ENCODE results near the gene DHRS12.
"Not testable (repeated sequence)": the region's sequence is repeated elsewhere in the genome, so short reads cannot be mapped to it uniquely, and the experiment has no call there.

The DHRS12 gene

DNA sequence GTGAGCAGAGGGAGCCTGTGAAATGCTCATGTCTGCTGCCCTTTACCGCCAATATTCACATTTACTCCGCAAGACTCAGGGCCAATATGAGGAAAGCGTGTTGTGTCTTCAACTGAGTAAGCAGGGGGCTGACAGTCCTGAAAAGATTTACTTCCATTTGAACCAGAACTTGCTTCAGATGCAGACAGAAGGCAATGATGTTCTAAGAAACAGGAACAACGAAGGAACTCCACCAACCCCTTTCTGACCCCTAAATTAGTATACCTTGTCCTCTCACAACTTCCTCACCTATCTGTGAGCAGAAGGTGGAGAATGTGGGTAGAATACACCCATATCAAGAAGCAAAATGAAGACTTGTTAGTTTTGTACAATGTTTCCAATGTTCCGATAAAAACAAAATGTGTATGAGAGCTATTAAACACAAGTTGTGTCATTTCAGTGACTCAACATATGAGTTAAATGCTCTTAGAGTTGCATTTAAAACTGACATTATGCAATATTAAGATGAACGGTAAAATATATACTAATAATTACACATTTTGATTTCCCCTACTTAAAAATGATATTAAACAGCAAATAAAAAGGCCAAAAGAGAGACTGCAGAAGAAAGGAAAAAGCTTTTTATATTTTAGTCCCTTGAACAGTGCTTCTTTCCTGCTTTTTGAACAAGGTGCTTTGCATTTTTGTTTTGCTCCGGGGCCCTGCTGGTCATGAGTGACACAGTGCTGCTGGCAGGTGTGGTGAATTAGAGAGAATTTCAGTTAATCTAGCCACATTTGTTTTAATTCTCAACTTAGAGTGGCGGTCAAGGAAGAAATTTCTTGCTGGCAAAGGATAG lies 25.0 kb upstream of the DHRS12 start:
- no peak overlapping the region for H3K27ac ChIP-seq
- DNase-seq (ENCODE audit: low read depth, low spot score) = no peak

DNA sequence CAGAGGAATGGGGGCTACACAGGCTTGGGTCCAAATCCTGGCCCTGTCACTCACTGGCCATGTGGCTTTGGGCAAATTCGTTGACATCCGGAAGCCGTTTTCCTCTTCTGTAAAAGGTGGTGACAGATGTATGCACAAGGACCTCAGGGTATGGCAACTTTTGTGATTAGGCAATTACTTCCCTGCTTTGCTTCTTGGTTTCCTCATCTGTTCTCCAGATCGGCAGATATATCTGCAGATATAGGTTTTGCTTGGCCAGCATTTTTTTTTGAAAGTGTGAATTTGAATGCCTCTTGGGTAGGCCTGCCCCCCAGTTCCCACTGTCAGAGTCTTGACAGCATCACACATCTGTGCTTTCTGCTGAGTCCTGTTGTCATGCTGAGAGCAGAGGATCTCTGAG lies 23.3 kb upstream of the DHRS12 start:
- no peak for DNase-seq (ENCODE audit: low read depth, low spot score)

DNA sequence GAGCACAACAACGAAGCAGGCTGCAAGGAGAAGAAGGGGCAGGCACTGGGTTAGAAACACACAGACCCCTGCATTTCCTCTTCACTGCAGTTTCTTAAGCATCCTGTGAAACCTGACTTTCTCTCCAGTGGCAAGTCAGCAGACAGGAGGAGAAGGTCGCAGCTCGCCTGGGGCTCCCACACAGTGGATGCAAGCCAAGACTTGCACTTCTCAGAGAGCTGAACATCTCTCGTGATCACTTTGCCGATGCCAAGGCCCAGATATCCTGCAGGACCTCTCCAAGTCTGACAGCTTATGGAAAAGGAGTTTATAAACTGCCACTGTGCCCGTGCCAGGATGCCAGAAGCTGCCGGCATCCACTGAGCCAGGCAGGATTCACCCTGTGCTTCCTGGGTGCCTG lies 22.6 kb upstream of the DHRS12 start:
- DNase-seq (ENCODE audit: low read depth, low spot score) = no peak
- H3K27ac ChIP-seq = no peak overlapping the region

More for the DNA sequence above, 23.3 kb upstream of the DHRS12 start:
- no peak overlapping the region for H3K27ac ChIP-seq

DNA sequence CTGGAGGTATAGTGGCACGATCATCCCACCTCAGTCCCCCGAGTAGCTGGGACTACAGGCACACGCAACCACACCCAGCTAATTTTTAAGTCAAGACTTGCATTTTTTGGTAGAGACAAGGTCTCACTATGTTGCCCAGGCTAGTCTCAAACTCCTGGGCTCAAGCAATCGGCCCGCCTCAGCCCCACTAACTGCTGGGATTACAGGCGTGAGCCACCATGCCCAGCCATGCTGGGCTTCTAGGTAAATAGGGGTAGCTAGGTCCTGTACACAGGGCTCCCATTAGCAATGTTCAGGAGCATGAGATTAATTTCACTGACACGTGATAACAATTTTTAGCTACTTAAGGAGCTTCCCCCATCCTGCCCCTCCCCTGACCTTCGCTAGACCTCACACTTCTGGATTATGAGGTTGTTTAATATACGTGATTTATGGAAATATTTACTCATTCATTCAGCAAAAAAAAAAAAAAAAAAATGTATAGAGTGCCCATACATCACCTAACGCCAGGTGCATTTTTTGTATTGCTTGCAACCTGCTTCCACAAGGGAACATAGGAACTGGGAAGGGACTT lies 21.8 kb upstream of the DHRS12 start:
- H3K27ac ChIP-seq = no peak overlapping the region
- no peak for DNase-seq (ENCODE audit: low read depth, low spot score)

DNA sequence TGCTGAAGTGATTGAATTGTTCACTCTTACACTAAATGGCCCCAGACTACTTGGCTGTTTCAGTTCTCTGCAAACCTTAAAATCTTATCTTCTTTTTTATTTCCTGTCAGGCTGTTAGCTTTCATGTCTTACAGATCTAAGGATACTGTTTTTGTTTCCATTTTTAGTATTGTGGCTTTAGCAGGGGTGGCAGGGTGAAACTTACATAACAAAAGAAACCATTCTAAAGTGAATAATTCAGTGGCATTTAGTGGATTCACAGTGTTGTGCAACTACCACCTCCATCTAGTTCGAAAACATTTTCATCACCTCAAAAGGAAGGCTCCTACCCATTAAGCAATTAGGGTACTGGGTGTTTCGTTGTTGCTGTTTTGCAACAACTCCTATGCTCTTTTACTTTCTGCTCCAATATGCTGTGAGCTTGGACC lies 21.2 kb upstream of the DHRS12 start:
- DNase-seq (ENCODE audit: low read depth, low spot score) = no peak
- H3K27ac ChIP-seq = no peak overlapping the region

DNA sequence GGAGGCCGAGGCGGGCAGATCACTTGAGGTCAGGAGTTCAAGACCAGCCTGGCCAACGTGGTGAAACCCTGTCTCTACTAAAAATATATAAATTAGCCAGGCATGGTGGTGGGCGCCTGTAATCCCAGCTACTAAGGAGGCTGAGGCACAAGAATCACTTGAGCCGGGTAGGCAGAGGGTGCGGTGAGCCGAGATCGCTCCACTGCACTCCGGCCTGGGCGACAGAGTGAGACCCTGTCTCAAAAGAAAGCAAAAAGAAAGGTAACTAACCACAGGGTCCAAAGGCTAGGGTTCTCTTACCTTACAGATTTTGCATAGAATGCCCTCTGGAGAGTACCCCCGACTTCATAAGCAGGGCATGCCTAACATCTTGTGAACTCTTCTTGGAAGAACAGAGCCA lies 20.7 kb upstream of the DHRS12 start:
- not testable (repeated sequence) for DNase-seq (ENCODE audit: low read depth, low spot score); H3K27ac ChIP-seq

DNA sequence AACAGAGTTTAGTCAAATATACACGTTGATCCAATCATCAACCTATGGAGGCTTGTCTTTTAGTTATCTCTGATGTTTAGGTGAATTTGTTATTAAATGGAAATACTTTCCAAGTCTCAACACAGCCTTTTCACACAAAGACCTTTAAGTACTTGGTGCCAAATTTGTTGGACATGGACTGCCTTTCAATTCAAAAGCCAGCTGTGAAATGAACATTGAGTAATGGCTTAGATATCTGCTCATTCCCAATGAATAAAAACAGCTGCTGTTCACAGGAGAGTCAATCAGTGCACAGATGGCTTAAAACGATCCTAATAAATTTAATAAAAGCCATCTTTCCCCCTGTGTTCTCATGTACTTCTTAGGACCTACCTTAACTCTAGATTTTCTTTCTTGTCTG lies 19.9 kb upstream of the DHRS12 start:
- no peak for DNase-seq (ENCODE audit: low read depth, low spot score)
- H3K27ac ChIP-seq = no peak overlapping the region

DNA sequence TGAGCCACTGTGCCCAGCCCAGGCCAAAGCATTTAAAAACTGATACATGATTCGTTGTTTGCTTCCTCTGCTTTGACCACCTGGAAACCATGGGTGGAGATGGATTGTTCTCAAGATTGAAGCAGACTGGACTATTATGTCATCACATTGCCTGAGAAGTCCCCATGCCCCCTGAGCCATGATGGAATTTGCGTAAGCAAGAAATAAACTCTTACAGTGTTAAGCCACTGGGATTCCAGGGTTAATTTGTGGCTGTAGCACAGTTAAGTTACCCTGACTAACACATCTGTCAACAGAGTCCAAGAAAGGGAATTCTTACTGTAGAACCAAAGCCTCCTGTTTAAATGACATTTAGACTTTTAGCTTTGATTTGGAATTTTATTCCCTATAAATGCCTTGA lies 19.4 kb upstream of the DHRS12 start:
- no peak for DNase-seq (ENCODE audit: low read depth, low spot score)

DNA sequence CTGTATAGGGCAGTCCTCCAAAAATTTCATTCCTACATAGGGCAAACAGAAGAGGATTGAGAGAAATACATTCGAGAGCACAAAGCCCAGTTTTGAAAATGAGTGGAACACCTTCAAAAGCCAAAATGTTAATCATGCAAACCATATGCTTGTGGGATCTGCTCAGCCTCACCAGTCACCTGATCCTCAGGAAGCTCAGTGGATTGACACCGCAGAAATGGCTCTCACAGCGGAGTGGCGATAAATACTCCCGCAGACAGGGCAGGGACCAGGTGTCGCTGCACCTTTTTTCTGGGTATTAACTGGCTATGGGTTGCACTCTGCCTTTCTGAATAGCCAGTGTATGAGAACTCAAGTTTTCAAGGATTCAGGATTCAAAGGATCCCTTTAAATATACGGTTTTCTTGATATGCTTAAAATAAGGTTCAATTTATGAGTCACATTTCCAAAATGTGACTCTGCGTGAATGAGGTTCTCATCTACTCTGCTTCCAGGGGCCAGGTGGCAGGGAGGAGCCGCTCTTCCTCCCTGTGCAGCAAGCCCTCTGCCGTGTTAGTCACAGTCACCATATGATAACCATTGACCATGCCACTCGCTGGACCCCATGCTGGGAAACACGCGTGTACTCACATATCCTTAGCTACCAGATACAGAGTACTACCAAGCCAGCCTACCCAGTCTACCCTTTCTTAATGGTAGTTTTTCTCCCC lies 18.3 kb upstream of the DHRS12 start:
- H3K27ac ChIP-seq = no peak overlapping the region
- DNase-seq (ENCODE audit: low read depth, low spot score) = no peak

More for the DNA sequence above, 19.4 kb upstream of the DHRS12 start:
- no peak overlapping the region for H3K27ac ChIP-seq

DNA sequence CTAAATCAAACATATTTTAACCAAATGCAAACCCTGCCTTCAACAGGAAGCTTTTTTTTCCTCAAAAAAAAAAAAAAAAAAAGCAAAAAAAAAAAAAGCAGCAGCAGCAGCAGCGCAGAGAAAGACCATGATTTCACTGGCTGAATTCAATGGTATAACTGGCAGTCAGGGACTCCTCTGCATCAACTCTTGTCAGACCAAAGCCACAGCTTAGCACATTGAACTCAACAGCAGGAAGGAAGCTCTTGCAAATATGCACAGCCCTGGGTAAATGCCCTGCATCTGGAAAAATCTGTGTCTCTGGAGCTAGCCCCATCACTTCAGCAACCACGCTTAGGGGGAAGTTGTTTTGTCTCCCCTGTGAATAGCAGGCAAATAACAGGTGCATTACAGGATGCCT lies 17.6 kb upstream of the DHRS12 start:
- no peak overlapping the region for H3K27ac ChIP-seq
- no peak for DNase-seq (ENCODE audit: low read depth, low spot score)

DNA sequence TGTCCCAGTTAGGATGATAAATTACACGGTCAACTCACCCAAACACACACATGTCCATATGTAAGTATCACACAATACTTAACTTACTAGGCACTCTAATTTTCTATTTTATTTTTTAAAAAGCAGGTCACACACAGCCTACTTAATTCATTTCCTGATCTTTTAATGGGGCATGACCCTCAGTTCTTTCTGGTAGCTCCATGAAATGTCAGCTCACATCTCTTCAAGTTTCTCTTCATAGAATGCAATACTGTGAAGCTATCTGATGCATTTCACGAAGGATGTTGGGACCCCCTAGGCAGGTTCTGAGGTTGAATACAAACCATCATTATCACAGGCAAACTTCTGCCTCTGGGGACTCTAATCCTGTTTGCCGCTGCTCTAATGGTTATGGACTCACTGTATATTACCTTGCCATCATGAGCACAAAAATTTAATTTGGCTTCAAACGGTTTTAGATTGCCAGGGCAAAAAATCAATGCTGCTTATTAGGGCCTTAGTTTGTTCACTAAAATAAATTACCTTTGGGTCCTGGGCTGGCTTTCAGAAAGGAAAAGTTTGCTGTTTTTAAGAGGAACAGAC lies 16.1 kb upstream of the DHRS12 start:
- no peak for DNase-seq (ENCODE audit: low read depth, low spot score)
- H3K27ac ChIP-seq = no peak overlapping the region

DNA sequence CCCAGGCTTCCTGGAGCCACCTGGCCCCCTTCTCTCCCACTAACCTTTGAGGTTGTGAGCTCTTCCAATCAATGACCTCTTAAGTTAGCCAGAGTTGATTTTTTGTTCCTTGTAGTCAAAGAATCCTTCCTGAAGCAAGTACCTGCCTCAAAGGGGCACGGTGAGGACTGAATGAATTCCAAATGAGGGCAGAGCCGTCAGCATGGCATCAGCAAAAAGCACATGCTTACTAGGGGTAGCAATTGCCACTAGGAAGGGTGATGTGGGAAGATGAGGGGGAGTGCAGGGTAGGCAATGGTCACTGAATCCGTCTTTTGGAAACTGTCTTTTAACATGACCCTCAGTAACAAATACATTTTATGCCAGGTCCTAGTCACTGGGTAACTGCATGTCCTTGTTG lies 15.6 kb upstream of the DHRS12 start:
- H3K27ac ChIP-seq = no peak overlapping the region
- DNase-seq (ENCODE audit: low read depth, low spot score) = no peak

DNA sequence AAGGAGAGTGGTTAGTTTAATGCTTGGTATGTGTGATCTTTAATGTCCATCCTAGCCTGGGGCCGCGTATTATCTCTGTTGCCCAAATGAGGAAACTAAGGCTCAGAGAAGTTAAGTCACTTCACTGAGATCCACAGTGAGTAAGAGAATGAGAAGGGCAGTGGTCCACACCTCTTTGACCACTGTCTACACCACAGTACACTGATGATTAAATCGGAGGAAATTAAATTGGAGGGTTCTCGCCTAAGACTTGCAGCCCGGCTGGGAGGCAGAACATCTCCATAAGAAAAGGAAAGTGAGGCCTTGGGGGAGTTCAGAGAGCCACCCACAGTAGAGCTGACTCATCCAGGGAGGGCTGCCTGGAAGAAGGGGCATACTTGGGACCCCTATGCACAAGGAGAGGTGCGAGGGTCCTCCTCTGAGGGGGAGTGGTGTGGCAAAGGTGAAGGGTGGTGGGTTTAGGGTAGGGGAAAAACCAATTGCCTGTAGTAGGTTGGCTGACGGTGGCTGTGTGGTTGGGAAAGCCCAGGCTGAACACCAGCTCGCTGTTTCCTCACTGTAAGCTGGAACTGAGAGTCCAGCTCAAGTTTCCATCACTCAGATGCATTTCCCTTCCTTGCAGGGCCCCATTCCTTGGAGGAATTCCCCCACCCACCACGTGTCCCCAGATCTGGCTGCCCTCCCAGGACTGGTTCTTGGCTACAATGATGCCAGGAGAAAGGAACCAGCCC lies 15.0 kb upstream of the DHRS12 start:
- no peak overlapping the region for H3K27ac ChIP-seq
- DNase-seq (ENCODE audit: low read depth, low spot score) = no peak

DNA sequence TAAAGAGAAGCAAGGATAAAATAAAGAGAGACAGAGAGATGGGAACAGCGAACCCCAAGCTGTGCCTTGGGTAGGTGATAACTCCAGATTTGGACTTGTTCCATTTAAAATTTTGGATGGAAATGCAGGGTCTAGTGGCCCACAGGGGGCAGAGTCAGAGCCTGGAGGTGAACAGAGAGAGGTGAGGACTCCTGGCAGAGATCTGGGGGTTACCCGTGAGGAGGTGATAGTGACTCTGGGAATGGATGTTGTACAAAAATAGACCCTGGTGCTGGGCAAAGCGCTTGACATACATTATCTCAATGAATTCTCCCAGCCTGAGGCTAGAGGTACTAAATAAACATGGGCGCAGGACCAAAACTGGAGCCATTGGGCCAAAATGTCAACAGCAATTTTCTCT lies 14.3 kb upstream of the DHRS12 start:
- no peak overlapping the region for H3K27ac ChIP-seq
- DNase-seq (ENCODE audit: low read depth, low spot score) = no peak

DNA sequence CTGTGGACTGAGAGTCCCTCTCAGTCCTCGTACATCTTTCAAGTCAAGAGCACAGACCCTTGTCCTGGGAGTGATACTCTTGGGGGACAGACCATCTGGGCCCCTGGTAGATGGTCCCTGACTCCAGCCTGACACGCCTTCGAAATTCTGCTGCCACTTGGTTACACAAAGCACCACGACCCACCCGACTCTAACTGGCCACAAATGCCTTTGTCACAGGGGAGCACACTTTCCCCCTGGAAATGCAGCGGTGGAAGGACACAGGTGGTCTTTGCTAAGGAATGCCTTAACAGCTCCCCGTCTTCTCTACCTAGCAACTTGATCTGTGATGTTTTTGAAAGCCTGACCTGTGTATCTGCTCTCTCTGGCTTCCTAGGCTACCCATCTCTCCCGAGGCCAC lies 13.8 kb upstream of the DHRS12 start:
- no peak for DNase-seq (ENCODE audit: low read depth, low spot score)
- no peak overlapping the region for H3K27ac ChIP-seq

DNA sequence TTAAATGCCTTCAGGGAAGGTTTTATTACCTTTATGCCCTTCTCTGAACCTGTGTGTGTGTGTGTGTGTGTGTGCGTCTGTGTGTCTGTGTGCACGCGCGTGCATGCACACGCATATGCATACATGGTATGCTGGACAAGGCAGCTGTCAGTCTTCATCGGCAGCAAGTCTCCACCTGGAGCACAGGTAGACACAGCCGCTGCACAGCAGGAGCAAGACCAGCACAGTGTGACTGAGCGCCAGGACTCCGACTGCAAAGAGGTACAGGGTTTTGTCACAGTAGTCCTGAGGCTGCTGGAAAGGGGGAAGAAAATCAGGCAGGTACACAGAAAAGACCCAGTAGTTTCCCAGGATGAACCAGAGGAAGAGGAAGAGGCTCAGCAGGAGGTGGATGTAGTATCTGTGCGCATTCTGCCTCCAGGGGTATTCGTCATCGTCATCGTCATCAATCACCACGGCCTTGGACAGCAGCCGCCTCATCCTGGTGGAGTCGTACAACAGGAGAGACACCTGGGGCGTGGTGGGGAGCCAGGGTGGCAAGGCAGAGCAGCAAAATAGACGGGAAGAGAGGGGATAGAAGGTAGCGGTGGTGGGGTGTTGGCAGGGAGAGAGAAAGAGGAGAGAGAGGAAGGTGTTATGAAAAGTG lies 12.8 kb upstream of the DHRS12 start:
- no peak overlapping the region for H3K27ac ChIP-seq

DNA sequence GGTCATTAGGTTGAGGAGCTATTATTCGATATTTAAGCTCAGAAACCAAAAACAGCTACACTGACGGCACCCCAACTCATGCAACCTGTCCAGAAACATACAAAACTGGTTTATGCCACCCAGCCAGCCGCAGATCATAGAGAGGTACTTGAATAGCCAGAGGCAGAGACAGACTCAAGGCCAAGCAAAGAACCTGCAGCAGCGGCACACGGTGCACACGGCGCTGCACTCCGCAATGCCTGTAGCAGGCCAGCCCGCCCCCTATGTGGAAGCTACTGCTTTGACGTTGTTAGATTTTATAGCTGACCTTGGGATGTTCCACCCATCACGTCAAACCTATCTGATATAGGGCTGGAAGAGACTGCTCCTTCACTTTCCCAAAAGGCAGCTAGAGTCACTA lies 11.9 kb upstream of the DHRS12 start:
- H3K27ac ChIP-seq = no peak overlapping the region
- DNase-seq (ENCODE audit: low read depth, low spot score) = no peak

More for the DNA sequence above, 12.8 kb upstream of the DHRS12 start:
- DNase-seq (ENCODE audit: low read depth, low spot score) = no peak

DNA sequence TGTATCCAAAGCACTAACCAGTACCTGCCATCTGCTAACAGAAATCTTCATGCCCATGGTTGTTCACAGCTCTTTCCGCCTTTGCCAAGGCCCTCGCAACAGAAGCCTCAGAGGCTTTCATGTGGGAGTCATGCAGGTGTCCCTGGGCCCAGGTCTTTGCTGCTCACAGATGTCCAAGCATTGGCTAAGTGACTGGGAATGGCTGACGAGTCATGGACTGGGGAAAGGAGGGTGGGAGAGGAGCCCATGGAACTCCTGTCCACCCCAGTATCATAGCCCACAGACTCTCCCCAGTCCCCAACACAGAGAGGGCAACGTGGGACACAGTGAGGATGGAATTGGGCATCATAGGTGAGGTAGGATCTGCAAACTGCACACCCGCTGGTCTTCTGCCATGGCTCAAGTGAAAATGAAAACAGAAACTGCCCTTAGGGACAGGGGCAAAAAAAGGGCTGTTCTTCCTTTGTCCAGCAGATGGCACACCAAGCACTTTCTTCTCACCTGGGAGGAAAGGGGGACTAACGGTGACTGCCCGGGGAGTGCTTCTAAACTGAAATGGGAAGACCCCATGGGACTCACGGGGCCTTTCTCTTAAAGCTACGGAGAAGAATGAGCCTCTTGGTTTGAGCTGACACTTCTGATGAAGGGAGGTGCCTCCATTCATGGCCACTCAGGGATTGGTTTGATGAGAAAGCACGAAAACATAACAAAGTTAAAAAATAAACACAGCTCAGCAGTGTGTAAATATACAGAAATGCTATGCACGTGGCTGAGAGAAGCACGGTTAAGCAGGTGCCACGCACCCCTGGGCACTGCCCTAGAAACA lies 11.1 kb upstream of the DHRS12 start:
- H3K27ac ChIP-seq = no peak overlapping the region

DNA sequence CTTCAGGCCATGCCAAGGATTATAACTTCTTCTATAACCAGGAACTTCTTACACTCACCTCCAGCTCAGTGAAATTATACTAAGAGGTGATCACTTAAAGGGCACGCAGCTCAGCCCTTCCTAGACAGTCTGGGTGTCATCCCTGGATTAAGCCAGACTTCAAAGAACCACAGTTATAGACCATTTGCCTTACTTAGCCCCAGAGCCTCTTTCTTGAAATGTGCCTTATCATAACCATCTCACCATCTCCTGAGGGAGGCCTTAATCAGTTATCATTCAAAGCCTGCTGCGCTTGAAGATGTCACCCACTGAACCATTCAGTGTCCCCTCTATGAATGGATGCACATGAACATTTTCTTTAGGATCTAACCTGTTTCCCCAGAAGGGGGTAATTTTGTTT lies 10.1 kb upstream of the DHRS12 start:
- H3K27ac ChIP-seq = no peak overlapping the region
- DNase-seq (ENCODE audit: low read depth, low spot score) = no peak

More for the DNA sequence above, 11.1 kb upstream of the DHRS12 start:
- no peak for DNase-seq (ENCODE audit: low read depth, low spot score)
